Activated naive CD4-positive, alpha-beta T cell (primary cell): ENCODE results near the gene NMUR2.

Experiments used
- DNase-seq, 4 experiments: peaks; one replicate each; lab custom pipeline; 2025; lab: John Stamatoyannopoulos, UW

The NMUR2 gene, protein sequence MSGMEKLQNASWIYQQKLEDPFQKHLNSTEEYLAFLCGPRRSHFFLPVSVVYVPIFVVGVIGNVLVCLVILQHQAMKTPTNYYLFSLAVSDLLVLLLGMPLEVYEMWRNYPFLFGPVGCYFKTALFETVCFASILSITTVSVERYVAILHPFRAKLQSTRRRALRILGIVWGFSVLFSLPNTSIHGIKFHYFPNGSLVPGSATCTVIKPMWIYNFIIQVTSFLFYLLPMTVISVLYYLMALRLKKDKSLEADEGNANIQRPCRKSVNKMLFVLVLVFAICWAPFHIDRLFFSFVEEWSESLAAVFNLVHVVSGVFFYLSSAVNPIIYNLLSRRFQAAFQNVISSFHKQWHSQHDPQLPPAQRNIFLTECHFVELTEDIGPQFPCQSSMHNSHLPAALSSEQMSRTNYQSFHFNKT

GRCh38 chr5:152405145-152405544 is at the start of gene NMUR2:
TSS of gene NMUR2 (minus strand) at chr5:152405279. CDS start at chr5:152405113, 166 bp downstream.
- DNase-seq: no peak

DNA sequence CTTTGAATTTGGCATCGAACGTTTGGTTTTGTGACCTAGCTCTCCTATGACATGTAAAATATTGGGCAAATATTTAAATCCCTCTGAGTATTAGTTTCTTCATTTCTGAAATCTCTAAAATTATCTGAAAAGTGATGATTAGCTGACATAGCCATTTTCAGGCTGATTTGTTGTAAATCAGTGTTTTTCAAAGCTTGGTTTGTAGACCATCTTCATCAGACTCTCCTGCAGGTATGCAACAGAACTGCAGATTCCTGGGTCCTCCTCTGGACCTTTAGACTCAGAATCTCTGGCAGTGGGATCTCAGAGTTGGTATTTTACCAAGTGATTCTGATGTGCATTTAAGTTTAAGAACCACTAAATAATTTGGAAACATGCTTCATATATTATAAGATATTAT is 38.9 kb upstream of the NMUR2 start:
- DNase-seq: no peak

DNA sequence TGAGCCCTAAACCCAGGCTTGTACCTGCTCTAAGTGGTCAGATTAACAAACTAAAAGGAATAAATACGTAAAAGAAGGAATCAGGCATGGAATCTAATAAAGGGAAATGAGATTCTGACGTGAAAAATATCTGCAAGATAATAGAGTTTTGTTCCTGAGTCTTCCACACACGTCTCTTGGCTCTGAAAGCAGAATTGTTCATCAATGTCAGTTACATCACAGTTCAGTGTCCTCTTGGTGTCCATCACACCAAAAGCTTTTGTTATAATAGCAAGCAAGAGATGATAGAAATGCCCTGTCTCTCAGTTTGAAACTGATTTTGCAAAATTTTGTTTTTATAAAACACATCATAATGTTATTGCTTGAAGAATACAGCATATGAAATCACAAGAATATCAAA is 34.7 kb upstream of the NMUR2 start:
- no peak for DNase-seq

DNA sequence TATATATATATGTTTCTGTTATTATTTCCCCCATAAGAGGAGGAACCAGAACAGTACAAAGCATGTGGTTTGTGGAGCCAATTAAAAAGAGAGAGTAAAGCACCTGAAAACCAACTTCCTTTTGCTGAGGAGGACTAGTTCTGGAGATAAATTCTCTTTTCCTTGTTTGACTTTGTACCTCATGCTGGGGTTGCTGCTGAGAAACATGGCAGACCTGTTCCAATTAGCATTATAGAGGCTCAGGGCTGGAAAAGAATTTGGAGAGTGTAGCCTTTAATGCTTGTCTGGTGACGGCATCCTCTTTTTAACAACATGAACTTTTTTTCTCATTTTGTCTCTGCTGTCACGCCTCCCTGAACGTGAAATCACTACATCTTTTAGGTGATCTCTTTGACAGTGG is 32.8 kb upstream of the NMUR2 start:
- DNase-seq: no peak

DNA sequence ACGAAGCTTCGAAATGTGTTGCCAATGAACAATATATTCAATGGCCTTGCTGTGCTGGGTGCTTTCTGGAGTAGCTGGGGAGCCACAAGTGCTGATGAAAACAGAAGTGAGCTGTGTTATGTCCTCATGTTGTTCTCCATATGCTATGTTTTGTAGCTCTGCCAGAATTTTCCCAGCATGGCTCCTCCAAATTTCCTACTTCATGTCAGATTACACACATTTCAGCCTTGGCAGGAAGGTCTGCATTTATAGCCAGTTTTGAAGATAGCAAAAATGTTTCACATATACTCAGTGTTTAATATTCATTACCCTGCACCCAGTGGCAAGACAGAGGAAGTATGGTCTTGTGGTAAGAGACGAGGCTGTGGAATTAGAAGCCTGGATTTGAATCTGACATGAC is 22.6 kb upstream of the NMUR2 start:
- DNase-seq: no peak

DNA sequence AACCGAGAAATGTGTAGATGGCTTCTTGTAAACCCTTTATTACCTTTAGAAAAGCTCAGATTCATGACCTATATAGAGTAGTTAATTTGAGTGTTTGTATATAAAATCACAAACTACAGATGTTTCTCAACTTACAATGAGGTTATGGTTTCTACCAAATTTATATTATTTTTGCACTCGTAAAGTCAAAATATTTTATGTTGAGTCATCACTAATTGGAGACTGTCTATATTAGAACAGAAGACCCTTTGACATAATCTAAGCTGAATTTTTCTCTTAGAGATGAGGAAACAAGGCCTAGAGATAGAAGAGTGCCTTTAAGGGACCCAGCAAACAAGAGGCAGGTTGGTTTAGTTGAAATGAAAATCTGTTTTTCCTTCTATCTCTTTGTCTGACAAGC is 20.0 kb upstream of the NMUR2 start:
- DNase-seq: no peak

DNA sequence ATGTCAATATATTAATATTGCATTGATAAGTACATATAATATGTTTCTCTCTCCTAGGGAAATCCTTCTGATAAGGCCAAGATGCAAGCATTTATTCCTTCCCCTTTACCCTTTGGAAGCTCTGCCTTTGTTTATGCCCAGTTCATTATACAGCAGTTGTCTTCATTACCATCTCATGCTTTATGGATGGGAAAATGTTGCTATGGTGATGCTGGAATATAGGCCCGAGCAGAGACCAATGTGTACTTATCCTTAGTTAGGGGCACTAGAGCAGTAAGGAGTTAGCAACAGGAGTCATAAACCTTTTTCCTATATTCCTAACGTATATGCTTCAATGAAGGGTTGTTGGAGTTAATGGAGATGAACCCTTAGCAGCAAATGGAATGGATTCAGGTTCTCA is 19.4 kb upstream of the NMUR2 start:
- no peak for DNase-seq

- no peak for DNase-seq
Measured at GRCh38 chr5:152422081-152422480, 17.0 kb upstream of the NMUR2 start.

DNA sequence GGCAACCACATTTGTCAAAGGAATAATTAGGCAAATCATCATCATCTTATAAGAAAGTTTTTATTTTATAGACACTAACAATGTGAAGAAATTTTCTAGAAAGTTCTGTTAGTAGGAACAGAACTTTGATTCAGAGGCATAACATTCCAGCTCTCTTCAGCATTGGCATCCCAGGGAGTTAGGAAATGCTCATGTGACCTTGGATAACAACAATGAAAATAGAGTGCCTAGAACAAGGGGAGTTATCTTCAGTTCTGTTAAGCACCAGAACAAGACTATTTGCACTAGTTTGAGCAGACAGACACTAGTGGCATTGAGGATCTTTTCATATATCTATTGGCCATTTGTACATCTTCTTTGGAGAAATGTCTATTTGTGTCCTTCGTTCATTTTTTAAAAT is 7.0 kb upstream of the NMUR2 start:
- no peak for DNase-seq

GRCh38 chr5:152406082-152406481 is 1.0 kb upstream of the NMUR2 start:
- DNase-seq: no peak

- DNase-seq: no peak
Measured at GRCh38 chr5:152404494-152404893, 585 bp downstream of the NMUR2 start.

GRCh38 chr5:152403046-152403445 is 2.0 kb downstream of the NMUR2 start:
- no peak for DNase-seq

DNA sequence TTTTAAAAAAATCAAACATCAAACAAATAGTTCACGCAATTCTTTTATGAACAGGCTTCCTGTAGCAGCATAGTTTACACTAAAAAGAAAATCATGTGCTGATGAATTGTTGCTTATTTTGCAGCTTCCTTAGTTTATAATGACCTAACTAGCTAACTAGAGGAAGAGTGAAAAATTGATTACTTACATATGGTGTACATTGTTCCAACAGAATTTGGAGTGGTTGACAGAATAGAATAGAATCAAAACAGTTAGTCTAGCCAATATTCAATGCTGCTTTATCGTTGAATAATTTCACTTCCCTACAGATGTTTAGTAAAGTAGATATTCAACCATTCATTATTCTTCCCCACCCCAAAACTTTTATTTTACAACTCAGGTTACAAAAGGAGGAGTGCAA is 4.2 kb downstream of the NMUR2 start:
- DNase-seq: no peak

DNA sequence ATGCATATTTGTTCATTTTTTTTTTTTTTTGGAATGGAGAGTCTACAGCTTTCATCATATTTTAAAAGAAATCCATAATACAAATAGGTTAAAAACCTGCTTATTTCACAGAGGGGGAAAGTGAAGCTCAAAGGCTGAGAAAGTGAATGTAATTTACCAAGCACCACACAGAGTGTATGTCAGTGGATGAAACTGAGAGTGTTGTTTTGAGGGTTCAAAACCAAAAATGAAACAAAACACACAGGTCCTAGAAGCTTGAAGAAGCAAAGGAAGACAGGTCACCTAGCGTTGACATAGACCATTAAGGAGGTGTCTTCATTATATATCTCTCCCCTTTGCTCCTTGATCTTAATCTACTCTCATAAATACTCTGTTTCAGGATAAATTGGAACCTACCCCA is 7.5 kb downstream of the NMUR2 start:
- no peak for DNase-seq

DNA sequence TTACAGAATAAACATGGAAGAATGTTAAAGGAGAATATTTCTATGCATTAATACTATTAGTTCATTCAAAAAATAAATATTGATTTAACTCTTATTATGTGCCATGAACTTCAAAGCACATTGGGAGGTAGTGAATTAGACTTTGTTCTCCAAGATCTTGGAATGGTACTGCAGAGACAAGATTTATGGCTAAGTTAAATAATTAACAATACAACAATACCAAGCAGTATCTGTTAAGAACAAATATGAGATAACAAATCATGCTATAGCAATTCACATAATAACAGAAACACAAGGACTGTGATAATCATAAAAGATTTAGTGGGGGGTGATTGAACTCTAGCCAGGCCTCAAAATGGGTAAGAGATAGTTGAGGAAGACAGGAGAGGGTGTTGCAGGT is 11.6 kb downstream of the NMUR2 start:
- no peak for DNase-seq

DNA sequence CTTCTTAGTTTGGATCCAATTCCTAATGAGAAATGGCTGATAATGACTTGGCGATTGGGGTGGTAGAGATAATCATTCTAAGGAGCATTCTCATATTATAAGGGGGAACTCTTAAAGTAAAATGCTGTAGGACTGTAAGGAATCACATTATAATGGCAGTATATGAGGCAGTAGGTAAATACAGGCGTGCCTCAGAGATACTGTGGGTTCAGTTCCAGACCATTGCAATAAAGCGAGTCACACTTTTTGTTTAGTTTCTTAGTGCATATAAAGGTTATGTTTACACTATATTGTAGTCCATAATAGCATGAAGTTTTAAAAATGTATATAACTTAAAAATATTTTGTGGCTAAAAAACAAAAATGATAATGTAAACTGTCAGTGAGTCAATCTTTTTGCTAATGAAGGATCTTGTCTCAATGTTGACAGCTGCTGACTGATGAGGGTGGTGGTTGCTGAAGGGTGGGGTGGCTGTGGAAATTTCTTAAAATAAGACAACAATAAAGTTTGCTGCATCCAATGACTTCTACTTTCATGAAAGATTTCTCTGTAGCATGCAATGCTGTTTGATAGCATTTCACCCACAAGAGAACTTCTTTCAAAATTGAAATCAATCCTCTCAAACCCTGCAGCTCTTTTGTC is 15.8 kb downstream of the NMUR2 start:
- no peak for DNase-seq

- no peak for DNase-seq
Measured at GRCh38 chr5:152388610-152389009, 16.5 kb downstream of the NMUR2 start.

DNA sequence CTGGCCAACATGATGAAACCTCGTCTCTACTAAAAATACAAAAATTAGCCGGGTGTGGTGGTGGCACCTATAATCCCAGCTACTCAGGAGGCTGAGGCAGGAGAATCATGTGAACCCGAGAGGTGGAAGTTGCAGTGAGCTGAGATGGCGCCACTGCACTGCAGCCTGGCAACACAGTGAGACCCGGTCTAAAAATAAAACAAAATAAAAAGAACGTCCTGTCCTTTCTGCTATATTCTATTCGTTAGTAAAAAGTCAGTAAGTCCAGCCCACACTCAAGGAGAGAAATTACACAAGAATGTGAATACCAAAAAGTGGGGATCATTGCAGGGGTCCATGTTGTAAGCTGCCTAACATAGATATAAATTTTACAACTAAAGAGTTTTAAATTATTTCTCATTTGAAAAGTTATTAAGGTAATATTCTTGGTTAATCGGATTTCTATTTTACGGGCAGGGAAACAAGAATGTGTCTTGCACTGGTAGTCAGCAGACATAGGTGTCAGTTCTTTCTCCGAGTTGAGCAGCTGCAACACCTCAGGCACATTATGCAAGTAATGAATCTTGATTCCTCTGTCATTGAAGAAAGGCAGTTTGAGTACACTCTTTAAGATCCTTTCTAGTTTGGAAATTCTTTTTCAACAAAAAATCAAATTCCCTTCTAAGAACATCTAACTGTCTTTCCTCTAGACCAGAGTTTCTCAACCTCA is 24.5 kb downstream of the NMUR2 start:
- no peak for DNase-seq

DNA sequence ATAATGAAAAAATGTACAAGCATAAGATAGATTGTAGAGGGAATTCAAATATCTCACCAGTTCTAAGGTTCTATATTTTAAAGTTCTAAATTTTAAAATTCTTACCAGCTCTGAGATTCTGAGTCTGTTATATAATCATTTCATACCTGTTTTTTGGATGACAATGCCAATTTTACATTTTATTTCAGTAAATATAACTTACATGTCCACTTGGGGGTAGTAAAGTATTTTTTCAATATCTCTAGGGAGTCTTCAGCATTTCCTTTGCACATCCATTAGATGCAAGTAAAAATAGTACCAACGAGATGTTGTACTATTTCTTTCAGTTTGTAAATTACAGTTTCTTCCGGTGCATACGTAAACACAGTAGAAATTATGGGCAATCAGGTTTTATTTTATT is 25.7 kb downstream of the NMUR2 start:
- DNase-seq: no peak

DNA sequence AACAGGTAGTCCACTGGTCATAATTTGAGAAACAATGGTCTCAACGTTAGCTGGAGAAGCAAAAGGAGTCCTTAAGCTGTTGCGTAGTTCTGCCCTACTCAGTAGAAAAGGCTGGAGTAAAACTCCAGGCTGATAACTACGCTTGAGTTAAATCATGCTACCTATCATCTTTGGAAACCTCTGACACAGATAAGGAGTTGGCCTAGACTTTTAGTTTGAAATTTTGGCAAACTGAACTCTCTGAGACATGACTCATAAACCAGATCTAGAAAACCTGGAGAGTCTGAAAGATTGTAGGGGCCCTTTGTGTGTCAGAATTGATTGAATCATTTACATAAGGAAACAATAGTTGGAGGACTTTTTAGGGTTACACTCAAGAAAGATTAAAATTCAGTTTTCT is 26.3 kb downstream of the NMUR2 start:
- DNase-seq: no peak

GRCh38 chr5:152376886-152377285 is 28.2 kb downstream of the NMUR2 start:
- no peak for DNase-seq

DNA sequence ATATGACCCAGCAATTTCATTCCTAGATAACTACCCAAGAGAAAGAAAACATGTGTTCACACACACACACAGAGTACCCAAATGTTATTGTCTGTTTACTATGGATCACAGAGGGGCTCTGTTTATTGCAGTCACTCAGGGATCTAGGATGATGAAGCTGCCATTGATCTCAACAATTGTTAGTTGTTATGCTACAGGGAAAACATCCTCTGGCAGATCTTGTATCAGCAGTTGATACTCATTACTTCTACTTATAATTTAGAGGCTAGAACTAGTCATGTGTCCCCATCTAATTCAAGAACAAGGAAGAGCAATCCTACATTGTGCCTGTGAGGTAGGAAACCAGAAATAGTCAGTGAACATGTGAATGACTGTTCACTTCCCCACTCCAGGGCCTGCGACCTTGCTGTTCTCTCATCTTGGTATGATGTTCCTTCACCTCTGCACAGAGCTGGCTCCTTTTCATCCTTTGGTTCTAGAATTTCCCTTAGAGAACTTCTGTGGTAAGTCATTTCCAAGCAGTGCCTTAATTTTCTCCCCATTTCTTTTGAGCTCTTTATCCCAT is 30.3 kb downstream of the NMUR2 start:
- no peak for DNase-seq

- no peak for DNase-seq
Measured at GRCh38 chr5:152372875-152373274, 32.2 kb downstream of the NMUR2 start.
